ENCODE results near the gene KDM5A. TPM values are rescaled to one million over a fixed set of nuclear protein-coding genes. Genes with fewer than 3 reads are reported as not detected.

Gene KDM5A
- total and polyA plus RNA-seq, 2 donors from 2014 or later, result 4.5 to 76.6 TPM

- FAIRE-seq (no peak), DNase-seq (no peak)
- H3K9me3 ChIP-seq (ENCODE audit: control insufficient read depth in 2 of 3, insufficient read depth in 1 of 3, low read length in 3 of 3), result no peaks in the 10 kb centered on the region
- peaks cover 0 to 4% (median 0%) of the 10 kb centered on the region in 3 donors for H3K4me1 ChIP-seq (ENCODE audit: control insufficient read depth in 2 of 3, insufficient read depth in 2 of 3, low read depth in 1 of 3, low read length in 3 of 3)
- H3K27me3 ChIP-seq (ENCODE audit: control insufficient read depth, insufficient read depth, low read length), result no peaks in the 10 kb centered on the region
- no peaks in the 10 kb centered on the region for H3K36me3 ChIP-seq (ENCODE audit: control insufficient read depth in 2 of 3, insufficient read depth in 3 of 3, low read length in 3 of 3)
- no peak overlapping the region for H3K9ac ChIP-seq (ENCODE audit: low read length in 3 of 3)
- TF ChIP-seq CTCF (IDR thresholded peaks at IDR 0.05; ENCODE audit: borderline replicate concordance, extremely low read depth, insufficient read depth), result no peak
- no peak overlapping the region for H3K27ac ChIP-seq (ENCODE audit: low read depth in 2 of 2, low read length in 2 of 2)
- intact Hi-C loops (cut with DNase I), result no loop called here
- no peak overlapping the region for H3K4me3 ChIP-seq (ENCODE audit: low read length in 3 of 3)
These were observed 113.3 kb downstream of the KDM5A start for GRCh38 chr12:275812-276211.

GRCh38 chr12:273382-273781 is 115.7 kb downstream of the KDM5A start:
- Histone ChIP-seq H3K4me1 (ENCODE audit: control insufficient read depth in 2 of 3, insufficient read depth in 2 of 3, low read depth in 1 of 3, low read length in 3 of 3) (peaks cover 0 to 4% (median 0%) of the 10 kb centered on the region in 3 donors), H3K4me3 (ENCODE audit: low read length in 3 of 3) (no peak overlapping the region), H3K9me3 (ENCODE audit: control insufficient read depth in 2 of 3, insufficient read depth in 1 of 3, low read length in 3 of 3) (no peaks in the 10 kb centered on the region), H3K36me3 (ENCODE audit: control insufficient read depth in 2 of 3, insufficient read depth in 3 of 3, low read length in 3 of 3) (no peaks in the 10 kb centered on the region), H3K27me3 (ENCODE audit: control insufficient read depth, insufficient read depth, low read length) (no peaks in the 10 kb centered on the region), H3K9ac (ENCODE audit: low read length in 3 of 3) (no peak overlapping the region), H3K27ac (ENCODE audit: low read depth in 2 of 2, low read length in 2 of 2) (no peak overlapping the region)
- no peak for TF ChIP-seq CTCF (IDR thresholded peaks at IDR 0.05; ENCODE audit: borderline replicate concordance, extremely low read depth, insufficient read depth)
- no peak for FAIRE-seq
- intact Hi-C loops (cut with DNase I), result no loop called here
- no peak for DNase-seq

DNA sequence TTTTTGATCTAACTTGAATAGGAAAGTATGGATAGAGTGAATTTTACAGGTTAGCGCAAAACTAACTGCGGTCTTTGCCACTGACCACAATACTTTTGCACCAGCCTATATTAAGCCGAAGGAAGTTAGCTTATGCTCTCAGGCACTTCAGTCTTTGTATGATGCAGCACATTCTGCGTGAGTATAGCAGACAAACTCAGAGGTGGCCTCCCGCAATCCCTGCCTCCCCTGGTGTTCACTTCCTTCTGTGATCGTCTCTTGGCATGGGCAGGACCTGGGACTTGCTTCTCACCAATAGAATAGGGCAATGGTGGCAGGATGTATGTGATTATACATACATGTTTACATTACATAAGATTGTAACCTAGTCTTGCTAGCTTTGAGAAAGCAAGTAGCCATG is 116.2 kb downstream of the KDM5A start:
- FAIRE-seq, result no peak
- Histone ChIP-seq H3K4me1 (ENCODE audit: control insufficient read depth in 2 of 3, insufficient read depth in 2 of 3, low read depth in 1 of 3, low read length in 3 of 3) (peaks cover 0 to 4% (median 0%) of the 10 kb centered on the region in 3 donors), H3K27ac (ENCODE audit: low read depth in 2 of 2, low read length in 2 of 2) (no peak overlapping the region), H3K4me3 (ENCODE audit: low read length in 3 of 3) (no peak overlapping the region), H3K27me3 (ENCODE audit: control insufficient read depth, insufficient read depth, low read length) (no peaks in the 10 kb centered on the region), H3K9me3 (ENCODE audit: control insufficient read depth in 2 of 3, insufficient read depth in 1 of 3, low read length in 3 of 3) (no peaks in the 10 kb centered on the region), H3K9ac (ENCODE audit: low read length in 3 of 3) (no peak overlapping the region), H3K36me3 (ENCODE audit: control insufficient read depth in 2 of 3, insufficient read depth in 3 of 3, low read length in 3 of 3) (no peaks in the 10 kb centered on the region)
- no peak for TF ChIP-seq CTCF (IDR thresholded peaks at IDR 0.05; ENCODE audit: borderline replicate concordance, extremely low read depth, insufficient read depth)
- intact Hi-C loops (cut with DNase I), result no loop called here
- DNase-seq, result no peak

GRCh38 chr12:271161-271560 is 118.0 kb downstream of the KDM5A start:
- H3K27ac ChIP-seq (ENCODE audit: low read depth in 2 of 2, low read length in 2 of 2), result no peak overlapping the region
- H3K4me1 ChIP-seq (ENCODE audit: control insufficient read depth in 2 of 3, insufficient read depth in 2 of 3, low read depth in 1 of 3, low read length in 3 of 3), result peaks cover 0 to 4% (median 0%) of the 10 kb centered on the region in 3 donors
- no peaks in the 10 kb centered on the region for H3K27me3 ChIP-seq (ENCODE audit: control insufficient read depth, insufficient read depth, low read length)
- TF ChIP-seq CTCF (IDR thresholded peaks at IDR 0.05; ENCODE audit: borderline replicate concordance, extremely low read depth, insufficient read depth), result no peak
- H3K4me3 ChIP-seq (ENCODE audit: low read length in 3 of 3), result no peak overlapping the region
- H3K36me3 ChIP-seq (ENCODE audit: control insufficient read depth in 2 of 3, insufficient read depth in 3 of 3, low read length in 3 of 3), result no peaks in the 10 kb centered on the region
- FAIRE-seq, result no peak
- no peaks in the 10 kb centered on the region for H3K9me3 ChIP-seq (ENCODE audit: control insufficient read depth in 2 of 3, insufficient read depth in 1 of 3, low read length in 3 of 3)
- intact Hi-C loops (cut with DNase I), result no loop called here
- peak in 1 of 5 donors; percentile 35 for DNase-seq
- H3K9ac ChIP-seq (ENCODE audit: low read length in 3 of 3), result no peak overlapping the region

All from kidney (tissue), 14 donors.